Measurements from ENCODE around the gene RCC2. TPM values are rescaled to one million over a fixed set of nuclear protein-coding genes. Genes with fewer than 3 reads are reported as not detected.

Gene RCC2
- 58.3 and 60.9 TPM in 2 replicates for polyA plus RNA-seq (2011; rRNA removed)
- polyA plus RNA-seq (2012; cell fraction: cytosol; rRNA removed): 70.9 and 80.5 TPM in 2 replicates
- polyA plus RNA-seq (2012; cell fraction: nucleus; rRNA removed): 167 and 206 TPM in 2 replicates
- polyA plus RNA-seq (2017; fragmentation: RNase III; extraction: RNeasy Plus Mini Kit Qiagen cat#74134 plus additional on column Dnase treatment): 82.5 to 90.0 TPM (median 84.7 TPM) in 3 replicates
- 52.3 and 73.8 TPM in 2 replicates for polyA minus RNA-seq (2011; rRNA and poly(A)+ RNA removed)

DNA sequence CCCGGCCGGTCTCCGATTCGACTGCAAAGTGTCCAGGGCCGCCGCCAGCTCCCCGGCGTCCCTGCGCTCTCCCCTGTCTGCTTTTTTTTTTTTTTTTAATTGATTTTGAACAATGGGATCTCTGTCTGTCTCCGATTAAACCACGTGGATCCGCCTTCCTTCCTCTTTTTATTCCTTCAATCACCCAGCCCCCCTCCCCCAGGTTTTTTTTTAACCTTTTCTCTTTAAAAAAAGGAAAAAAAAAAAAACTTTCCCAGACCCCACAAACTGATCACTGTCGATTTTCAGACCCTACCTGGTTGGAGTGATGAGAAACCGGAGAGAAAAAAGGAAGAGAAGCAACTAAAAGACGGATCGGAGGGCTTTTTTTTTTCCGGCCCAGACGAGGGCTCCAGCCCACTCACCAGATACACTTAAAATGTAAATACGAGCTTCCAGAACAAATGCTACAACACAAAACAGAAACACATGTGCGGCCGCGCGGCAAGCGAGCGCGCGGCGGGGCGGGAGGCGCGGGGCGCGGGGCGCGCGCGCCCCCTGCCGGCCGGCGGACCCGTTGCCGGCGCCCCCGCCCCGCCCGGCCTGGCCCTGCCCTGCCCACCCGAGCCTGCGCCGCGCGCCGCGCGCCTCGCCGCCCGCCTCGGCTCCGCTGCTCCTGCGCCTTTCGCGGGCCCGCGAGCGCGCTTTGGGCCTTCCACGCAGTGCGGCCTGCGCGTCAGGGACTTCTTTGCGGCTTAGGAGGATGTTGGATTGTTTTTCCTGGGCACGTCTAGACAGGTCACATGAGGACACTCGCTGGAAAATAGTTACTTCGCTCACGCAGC is at the start of gene RCC2:
RCC2 (minus strand) TSS at position 428 of the 824 bp plus-strand sequence. CDS start 1,163 bp downstream, outside the sequence.
- 1% methylated on average over 28 of the region's 75 CpGs for WGBS (ENCODE audit: missing lambda C conversion rate)
- ChIA-PET CTCF (interaction anchor here (0.6 to 2.8 kb wide), 11 partner anchors 8 to 450 kb away, joined by 3 to 11 read pairs (median 4); no protein-coding TSS in a partner anchor), POLR2A (interaction anchor here (0.5 to 1.9 kb wide), 7 partner anchors 13 to 1612 kb away, joined by 3 to 10 read pairs (median 3); no protein-coding TSS in a partner anchor)
- TF ChIP-seq PHF8 (IDR thresholded peaks at IDR 0.05; ENCODE audit: borderline replicate concordance, low read depth) (no peak; the same call in 1 of the 2 replicates), JUN (IDR thresholded peaks at IDR 0.05) (peak; percentile 31 to 51; a peak in 2 of 5 replicates), MYC (IDR thresholded peaks at IDR 0.05; ENCODE audit: borderline replicate concordance, low read length) (peak; percentile 67), GATA3 (IDR thresholded peaks at IDR 0.05; ENCODE audit: borderline replicate concordance) (no peak), CHD2 (IDR thresholded peaks at IDR 0.05; ENCODE audit: low read length, partially characterized antibody) (peak; percentile 21), POLR2A (IDR thresholded peaks at IDR 0.05; ENCODE audit: low read length) (peak; percentile 57), ESRRA (IDR thresholded peaks at IDR 0.05; ENCODE audit: borderline replicate concordance, low read length) (no peak), TFCP2L1 (CRISPR knock-in tag; IDR thresholded peaks at IDR 0.05) (no peak)
- TF ChIP-seq, protein P1, sequence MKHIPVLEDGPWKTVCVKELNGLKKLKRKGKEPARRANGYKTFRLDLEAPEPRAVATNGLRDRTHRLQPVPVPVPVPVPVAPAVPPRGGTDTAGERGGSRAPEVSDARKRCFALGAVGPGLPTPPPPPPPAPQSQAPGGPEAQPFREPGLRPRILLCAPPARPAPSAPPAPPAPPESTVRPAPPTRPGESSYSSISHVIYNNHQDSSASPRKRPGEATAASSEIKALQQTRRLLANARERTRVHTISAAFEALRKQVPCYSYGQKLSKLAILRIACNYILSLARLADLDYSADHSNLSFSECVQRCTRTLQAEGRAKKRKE (CRISPR knock-in tag; IDR thresholded peaks at IDR 0.05; ENCODE audit: low read depth): no peak
- TF ChIP-seq, protein P2, sequence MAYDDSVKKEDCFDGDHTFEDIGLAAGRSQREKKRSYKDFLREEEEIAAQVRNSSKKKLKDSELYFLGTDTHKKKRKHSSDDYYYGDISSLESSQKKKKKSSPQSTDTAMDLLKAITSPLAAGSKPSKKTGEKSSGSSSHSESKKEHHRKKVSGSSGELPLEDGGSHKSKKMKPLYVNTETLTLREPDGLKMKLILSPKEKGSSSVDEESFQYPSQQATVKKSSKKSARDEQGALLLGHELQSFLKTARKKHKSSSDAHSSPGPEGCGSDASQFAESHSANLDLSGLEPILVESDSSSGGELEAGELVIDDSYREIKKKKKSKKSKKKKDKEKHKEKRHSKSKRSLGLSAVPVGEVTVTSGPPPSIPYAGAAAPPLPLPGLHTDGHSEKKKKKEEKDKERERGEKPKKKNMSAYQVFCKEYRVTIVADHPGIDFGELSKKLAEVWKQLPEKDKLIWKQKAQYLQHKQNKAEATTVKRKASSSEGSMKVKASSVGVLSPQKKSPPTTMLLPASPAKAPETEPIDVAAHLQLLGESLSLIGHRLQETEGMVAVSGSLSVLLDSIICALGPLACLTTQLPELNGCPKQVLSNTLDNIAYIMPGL (CRISPR knock-in tag; IDR thresholded peaks at IDR 0.05; ENCODE audit: borderline replicate concordance): no peak
- TF ChIP-seq, protein P3, sequence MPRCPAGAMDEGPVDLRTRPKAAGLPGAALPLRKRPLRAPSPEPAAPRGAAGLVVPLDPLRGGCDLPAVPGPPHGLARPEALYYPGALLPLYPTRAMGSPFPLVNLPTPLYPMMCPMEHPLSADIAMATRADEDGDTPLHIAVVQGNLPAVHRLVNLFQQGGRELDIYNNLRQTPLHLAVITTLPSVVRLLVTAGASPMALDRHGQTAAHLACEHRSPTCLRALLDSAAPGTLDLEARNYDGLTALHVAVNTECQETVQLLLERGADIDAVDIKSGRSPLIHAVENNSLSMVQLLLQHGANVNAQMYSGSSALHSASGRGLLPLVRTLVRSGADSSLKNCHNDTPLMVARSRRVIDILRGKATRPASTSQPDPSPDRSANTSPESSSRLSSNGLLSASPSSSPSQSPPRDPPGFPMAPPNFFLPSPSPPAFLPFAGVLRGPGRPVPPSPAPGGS (IDR thresholded peaks at IDR 0.05): 0 out of 3 replicates have a peak, but pooled peaks have one; percentile 16
- TF ChIP-seq, protein P4, sequence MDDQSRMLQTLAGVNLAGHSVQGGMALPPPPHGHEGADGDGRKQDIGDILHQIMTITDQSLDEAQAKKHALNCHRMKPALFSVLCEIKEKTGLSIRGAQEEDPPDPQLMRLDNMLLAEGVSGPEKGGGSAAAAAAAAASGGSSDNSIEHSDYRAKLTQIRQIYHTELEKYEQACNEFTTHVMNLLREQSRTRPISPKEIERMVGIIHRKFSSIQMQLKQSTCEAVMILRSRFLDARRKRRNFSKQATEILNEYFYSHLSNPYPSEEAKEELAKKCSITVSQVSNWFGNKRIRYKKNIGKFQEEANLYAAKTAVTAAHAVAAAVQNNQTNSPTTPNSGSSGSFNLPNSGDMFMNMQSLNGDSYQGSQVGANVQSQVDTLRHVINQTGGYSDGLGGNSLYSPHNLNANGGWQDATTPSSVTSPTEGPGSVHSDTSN (IDR thresholded peaks at IDR 0.05): no peak
- TF ChIP-seq, protein P5, sequence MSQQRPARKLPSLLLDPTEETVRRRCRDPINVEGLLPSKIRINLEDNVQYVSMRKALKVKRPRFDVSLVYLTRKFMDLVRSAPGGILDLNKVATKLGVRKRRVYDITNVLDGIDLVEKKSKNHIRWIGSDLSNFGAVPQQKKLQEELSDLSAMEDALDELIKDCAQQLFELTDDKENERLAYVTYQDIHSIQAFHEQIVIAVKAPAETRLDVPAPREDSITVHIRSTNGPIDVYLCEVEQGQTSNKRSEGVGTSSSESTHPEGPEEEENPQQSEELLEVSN (IDR thresholded peaks at IDR 0.05; ENCODE audit: borderline replicate concordance, low read depth): peak; percentile 75
- TF ChIP-seq, protein P6, sequence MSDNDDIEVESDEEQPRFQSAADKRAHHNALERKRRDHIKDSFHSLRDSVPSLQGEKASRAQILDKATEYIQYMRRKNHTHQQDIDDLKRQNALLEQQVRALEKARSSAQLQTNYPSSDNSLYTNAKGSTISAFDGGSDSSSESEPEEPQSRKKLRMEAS (IDR thresholded peaks at IDR 0.05): peak; percentile 83
- TF ChIP-seq, protein P7, sequence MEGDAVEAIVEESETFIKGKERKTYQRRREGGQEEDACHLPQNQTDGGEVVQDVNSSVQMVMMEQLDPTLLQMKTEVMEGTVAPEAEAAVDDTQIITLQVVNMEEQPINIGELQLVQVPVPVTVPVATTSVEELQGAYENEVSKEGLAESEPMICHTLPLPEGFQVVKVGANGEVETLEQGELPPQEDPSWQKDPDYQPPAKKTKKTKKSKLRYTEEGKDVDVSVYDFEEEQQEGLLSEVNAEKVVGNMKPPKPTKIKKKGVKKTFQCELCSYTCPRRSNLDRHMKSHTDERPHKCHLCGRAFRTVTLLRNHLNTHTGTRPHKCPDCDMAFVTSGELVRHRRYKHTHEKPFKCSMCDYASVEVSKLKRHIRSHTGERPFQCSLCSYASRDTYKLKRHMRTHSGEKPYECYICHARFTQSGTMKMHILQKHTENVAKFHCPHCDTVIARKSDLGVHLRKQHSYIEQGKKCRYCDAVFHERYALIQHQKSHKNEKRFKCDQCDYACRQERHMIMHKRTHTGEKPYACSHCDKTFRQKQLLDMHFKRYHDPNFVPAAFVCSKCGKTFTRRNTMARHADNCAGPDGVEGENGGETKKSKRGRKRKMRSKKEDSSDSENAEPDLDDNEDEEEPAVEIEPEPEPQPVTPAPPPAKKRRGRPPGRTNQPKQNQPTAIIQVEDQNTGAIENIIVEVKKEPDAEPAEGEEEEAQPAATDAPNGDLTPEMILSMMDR (IDR thresholded peaks at IDR 0.05): peak; percentile 48
- Histone ChIP-seq H3K4me1 (peaks cover 51% of the 10 kb centered on the region), H3K9me3 (no peaks in the 10 kb centered on the region), H3K4me2 (peak within 1 kb of the TSS; percentile 100), H3K27ac (peak within 1 kb of the TSS; percentile 97 to 99), H3K4me3 (peak within 1 kb of the TSS; percentile 98)
- no peak for FAIRE-seq
- DNase-seq (ENCODE audit: low read depth in 1 of 2, low spot score in 1 of 2): peak; percentile 44 to 79
- peak; percentile 62 to 65 for ATAC-seq
